H1 (cell line): ENCODE data around the gene BRD1. TPM values are rescaled to one million over a fixed set of nuclear protein-coding genes. Genes with fewer than 3 reads are reported as not detected.

Experiments used
- CHD1 ChIP-seq: IDR thresholded peaks from 2 replicates; pipeline ENCODE4 v1.6.1; 2012; ENCODE audit warnings: low read depth, low read length, improper control_type of control experiment
- JUND ChIP-seq: IDR thresholded peaks from 2 replicates; pipeline ENCODE4 v1.6.1; 2011; ENCODE audit warnings: mild to moderate bottlenecking, improper control_type of control experiment, low read length
- RAD21 ChIP-seq, 2 experiments: IDR thresholded peaks in 1 of 2; conservative IDR thresholded peaks in 1 of 2; 2 replicates each; pipeline ENCODE4 v1.6.1; 2011; ENCODE audit warnings: low read depth in 2 of 2, low read length in 2 of 2, improper control_type of control experiment in 1 of 2, inconsistent platforms in 1 of 2, mild to moderate bottlenecking in 1 of 2, moderate library complexity in 1 of 2
- RBBP5 ChIP-seq: IDR thresholded peaks from 2 replicates; pipeline ENCODE4 v1.7.1; 2012; ENCODE audit warnings: low read depth, mild to moderate bottlenecking, inconsistent platforms, low read length, moderate library complexity, borderline replicate concordance
- RNF2 ChIP-seq: fragments of 200-900, 300-1000 bp; sonication (generic); IDR thresholded peaks from 2 replicates; pipeline ENCODE4 v1.7.1; 2016; ENCODE audit warnings: borderline replicate concordance, low read depth, mild to moderate bottlenecking, antibody characterized with exemption, low read length; ENCODE audit not compliant: poor library complexity, severe bottlenecking; ENCODE audit errors: missing control alignments
- SIX5 ChIP-seq: IDR thresholded peaks from 2 replicates; pipeline ENCODE4 v1.6.1; 2011; ENCODE audit warnings: mild to moderate bottlenecking, low read depth, low read length
- TAF1 ChIP-seq: IDR thresholded peaks from 2 replicates; pipeline ENCODE4 v1.6.1; 2011; ENCODE audit warnings: mild to moderate bottlenecking, low read depth, low read length
- polyA plus RNA-seq, 7 experiments: library from polyadenylated mRNA; depleted of rRNA in 3 of 7; stranded (reverse) in 5 of 7; unstranded in 2 of 7; fragments of >200 nt in 5 of 7; fragments of 200-250 nt in 2 of 7; gene quantifications; 1 replicate in 5 of 7; 2 replicates in 1 of 7; 4 replicates in 1 of 7; pipeline versions ENCODE4 v1.2.1 to v1.2.3, GENCODE V29; 2011 to 2013; ENCODE audit warnings: missing spikeins in 2 of 7, mixed read lengths in 2 of 7
- total RNA-seq: library from RNA; stranded (reverse); fragmentation: NEBNext Ultra II Directional; extraction: Animal tissue kit (Norgen Biotek cat#: 25700); gene quantifications from 2 replicates; pipeline ENCODE4 v1.2.1, GENCODE V29; 2021

BRD1 gene
- total and polyA plus RNA-seq, 2 of the 8 experiments (the other 6 are each of a cell fraction or from before 2014, with no cell fraction given) = 6.8 to 34.0 TPM

DNA sequence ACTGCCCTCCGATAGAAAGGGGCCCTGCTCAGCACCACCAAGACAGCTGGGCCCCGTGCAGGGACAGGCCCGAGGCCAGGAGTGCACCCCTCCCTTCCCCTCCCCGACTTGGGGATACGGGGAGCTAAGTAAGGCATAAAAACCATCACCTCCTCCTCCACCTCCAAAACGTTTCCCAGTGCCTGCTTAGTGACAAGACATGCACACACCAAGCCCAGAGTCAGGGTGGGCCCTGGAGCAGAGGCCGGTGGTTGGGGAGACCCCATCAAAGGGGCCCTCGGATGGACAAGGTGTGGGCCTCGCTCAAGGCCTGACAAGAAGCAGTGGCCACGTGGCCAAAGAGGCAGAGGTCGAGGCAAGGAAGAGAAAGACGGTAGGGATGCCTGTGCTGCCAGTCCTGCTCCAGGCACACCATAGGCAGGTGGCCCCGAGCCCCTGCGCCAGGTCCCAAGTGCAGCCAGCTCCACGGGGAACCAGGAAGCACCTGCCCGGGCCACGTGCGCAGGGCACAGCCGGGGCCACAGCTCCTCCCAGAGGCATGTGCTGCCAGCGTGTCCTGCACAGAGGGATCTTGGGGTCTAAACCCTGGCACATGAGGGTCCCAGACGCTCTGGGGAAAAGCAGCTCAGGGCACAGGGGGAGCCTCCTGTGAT is 53.0 kb downstream of the BRD1 start (continued):
- TF ChIP-seq CHD1 = no peak
- TF ChIP-seq TAF1 = no peak
- TF ChIP-seq SIX5 = no peak
- no peak for TF ChIP-seq RBBP5
- no peak for TF ChIP-seq RAD21 (IDR thresholded peaks at IDR 0.05 in 1 of 2, conservative IDR thresholded peaks at IDR 0.05 in 1 of 2; ENCODE audit: low read depth in 2 of 2, low read length in 2 of 2)
- TF ChIP-seq RNF2 = no peak
- TF ChIP-seq JUND = no peak
